Measurements from ENCODE around the gene NXPE4.
"Not testable (repeated sequence)": the region's sequence is repeated elsewhere in the genome, so short reads cannot be mapped to it uniquely, and the experiment has no call there.

The NXPE4 gene

DNA sequence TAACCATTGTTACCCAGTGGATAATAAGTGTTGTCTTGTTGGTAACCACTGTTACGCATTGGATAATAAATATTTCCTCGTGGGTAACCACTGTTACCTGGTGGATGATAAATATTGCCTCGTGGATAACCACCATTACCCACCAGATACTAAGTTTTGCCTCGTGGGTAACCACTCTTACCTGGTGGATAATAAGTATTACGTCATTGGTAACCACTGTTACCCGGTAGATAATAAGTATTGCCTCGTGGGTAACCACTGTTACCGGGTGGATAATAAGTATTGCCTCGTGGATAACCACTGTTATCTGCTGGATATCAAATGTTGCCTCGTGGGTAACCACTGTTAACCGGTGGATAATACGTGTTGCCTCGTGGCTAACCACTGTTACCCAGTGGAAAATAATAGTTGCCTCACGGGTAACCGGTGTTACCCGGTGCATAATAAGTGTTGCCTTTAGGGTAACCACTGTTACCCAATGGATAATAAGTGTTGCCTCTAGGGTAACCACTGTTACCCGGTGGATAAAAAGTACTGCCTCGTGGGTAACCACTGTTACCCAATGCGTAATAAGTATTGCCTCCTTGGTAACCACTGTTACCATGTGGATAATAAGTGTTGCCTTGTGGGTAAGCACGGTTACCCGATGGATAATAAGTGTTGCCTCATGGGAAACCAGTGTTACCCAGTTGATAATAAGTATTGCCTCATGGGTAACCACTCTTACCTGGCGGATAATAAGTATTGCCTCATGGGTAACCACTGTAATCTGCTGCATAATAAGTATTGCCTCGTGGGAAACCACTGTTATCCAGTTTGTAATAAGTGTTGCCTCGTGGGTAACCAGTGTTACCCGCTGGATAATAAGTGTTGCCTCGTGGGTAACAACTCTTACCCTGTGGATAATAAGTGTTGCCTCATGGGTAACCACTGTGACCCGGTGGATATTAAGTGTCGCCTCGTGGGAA, 21.9 kb upstream of the NXPE4 start:
- Histone ChIP-seq H3K9me3 (ENCODE audit: control insufficient read depth, low read depth, low read length) (peaks cover 72% of the 10 kb centered on the region), H3K36me3 (ENCODE audit: control insufficient read depth, low read depth, low read length) (no peaks in the 10 kb centered on the region), H3K4me3 (ENCODE audit: low read length) (no peak overlapping the region), H3K4me1 (ENCODE audit: control insufficient read depth, low read depth, low read length) (no peaks in the 10 kb centered on the region), H3K27me3 (ENCODE audit: control insufficient read depth, insufficient read depth, low read length) (no peaks in the 10 kb centered on the region), H3K9ac (ENCODE audit: low read length) (no peak overlapping the region), H3K27ac (ENCODE audit: low read length) (no peak overlapping the region)

DNA sequence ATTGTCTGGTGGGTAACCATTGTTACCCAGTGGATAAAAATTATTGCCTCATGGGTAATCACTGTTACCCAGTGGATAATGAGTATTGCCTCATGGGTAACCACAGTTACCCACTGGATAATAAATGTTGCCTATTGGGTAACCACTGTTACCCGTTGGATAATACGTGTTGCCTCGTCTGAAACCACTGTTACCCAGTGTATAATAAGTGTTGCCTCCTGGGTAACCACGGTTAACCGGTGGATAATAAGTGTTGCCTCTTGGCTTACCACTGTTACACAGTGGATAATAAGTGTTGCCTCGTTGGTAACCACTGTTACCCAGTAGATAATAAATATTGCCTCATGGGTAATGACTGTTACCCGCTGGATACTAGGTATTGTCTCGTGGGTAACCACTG, 20.9 kb upstream of the NXPE4 start:
- Histone ChIP-seq H3K27ac (ENCODE audit: low read length) (no peak overlapping the region), H3K36me3 (ENCODE audit: control insufficient read depth, low read depth, low read length) (no peaks in the 10 kb centered on the region), H3K4me3 (ENCODE audit: low read length) (no peak overlapping the region), H3K9ac (ENCODE audit: low read length) (no peak overlapping the region), H3K27me3 (ENCODE audit: control insufficient read depth, insufficient read depth, low read length) (no peaks in the 10 kb centered on the region), H3K4me1 (ENCODE audit: control insufficient read depth, low read depth, low read length) (no peaks in the 10 kb centered on the region), H3K9me3 (ENCODE audit: control insufficient read depth, low read depth, low read length) (peaks cover 63% of the 10 kb centered on the region)

DNA sequence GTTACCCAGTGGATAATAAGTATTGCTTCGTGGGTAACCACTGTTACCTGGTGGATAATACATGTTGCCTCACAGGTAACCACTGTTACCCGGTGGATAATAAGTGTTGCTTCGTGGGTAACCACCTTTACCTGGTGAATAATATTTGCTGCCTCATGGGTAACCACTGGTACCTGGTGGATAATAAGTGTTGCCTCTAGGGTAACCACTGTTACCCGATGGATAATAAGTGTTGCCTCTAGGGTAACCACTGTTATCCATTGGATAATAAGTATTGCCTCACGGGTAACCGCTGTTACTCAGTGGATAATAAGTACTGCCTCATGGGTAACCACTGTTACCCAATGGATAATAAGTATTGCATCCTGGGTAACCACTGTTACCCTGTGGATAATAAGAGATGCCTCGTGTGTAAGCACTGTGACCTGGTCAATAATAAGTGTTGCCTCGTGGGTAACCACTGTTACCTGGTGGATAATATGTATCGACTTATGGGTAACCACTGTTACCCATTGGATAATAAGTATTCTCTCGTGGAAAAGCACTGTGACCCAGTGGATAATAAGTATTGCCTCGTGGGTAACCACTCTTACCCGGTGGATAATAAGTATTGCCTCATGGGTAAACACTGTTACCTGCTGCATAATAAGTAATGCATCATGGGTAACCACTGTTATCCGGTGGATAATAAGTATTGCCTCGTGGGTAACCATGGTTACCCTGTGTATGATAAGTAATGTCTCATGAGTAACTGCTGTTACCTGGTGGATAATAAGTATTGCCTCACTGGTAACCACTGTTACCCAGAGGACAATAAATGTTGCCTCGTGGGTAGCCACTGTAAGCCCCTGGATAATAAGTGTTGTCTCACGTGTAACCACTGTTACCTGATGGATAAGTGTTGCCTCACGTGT, 20.1 kb upstream of the NXPE4 start:
- no peaks in the 10 kb centered on the region for H3K4me1 ChIP-seq (ENCODE audit: control insufficient read depth, low read depth, low read length)
- no peaks in the 10 kb centered on the region for H3K36me3 ChIP-seq (ENCODE audit: control insufficient read depth, low read depth, low read length)
- no peaks in the 10 kb centered on the region for H3K27me3 ChIP-seq (ENCODE audit: control insufficient read depth, insufficient read depth, low read length)
- peaks cover 58% of the 10 kb centered on the region for H3K9me3 ChIP-seq (ENCODE audit: control insufficient read depth, low read depth, low read length)
- no peak overlapping the region for H3K27ac ChIP-seq (ENCODE audit: low read length)
- no peak overlapping the region for H3K4me3 ChIP-seq (ENCODE audit: low read length)
- no peak overlapping the region for H3K9ac ChIP-seq (ENCODE audit: low read length)

DNA sequence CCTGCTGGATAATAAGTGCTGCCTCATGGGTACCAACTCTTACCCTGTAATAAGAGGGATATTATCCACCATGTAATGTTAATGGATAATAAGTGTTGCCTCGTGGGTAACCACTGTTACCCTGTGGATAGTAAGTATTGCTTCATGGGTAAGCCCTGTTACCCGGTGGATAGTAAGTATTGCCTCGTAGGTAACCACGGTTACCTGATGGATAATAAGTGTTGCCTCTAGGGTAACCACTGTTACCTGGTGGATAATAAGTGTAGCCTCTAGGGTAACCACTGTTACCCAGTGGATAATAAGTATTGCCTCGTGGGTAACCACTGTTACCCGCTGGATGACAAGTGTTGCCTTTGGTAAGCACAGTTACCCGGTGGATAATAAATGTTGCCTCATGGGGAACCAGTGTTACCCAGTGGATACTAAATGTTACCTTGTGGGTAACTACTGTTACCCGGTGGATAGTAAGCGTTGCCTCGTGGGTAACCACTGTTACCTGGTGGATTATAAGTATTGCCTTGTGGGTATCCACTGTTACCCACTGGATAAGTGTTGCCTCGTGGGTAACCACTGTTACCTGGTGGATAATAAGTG, 18.6 kb upstream of the NXPE4 start:
- Histone ChIP-seq H3K4me3 (ENCODE audit: low read length) (no peak overlapping the region), H3K9ac (ENCODE audit: low read length) (no peak overlapping the region), H3K9me3 (ENCODE audit: control insufficient read depth, low read depth, low read length) (peaks cover 53% of the 10 kb centered on the region), H3K4me1 (ENCODE audit: control insufficient read depth, low read depth, low read length) (no peaks in the 10 kb centered on the region), H3K27me3 (ENCODE audit: control insufficient read depth, insufficient read depth, low read length) (no peaks in the 10 kb centered on the region), H3K27ac (ENCODE audit: low read length) (no peak overlapping the region), H3K36me3 (ENCODE audit: control insufficient read depth, low read depth, low read length) (no peaks in the 10 kb centered on the region)

DNA sequence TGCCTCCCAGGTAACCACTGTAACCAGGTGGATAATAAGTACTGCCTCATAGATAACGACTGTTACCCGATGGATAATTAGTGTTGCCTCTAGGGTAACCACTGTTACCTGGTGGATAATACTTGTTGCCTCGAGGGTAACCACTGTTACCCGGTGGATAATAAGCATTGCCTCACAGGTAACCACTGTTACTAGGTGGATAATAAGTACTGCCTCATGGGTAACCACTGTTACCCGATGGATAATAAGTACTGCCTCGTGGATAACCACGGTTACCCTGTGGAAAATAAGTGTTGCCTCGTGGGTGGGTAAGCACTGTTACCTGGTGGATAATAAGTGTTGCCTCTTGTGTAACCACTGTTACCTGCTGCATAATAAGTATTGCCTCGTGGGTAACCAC, 17.5 kb upstream of the NXPE4 start:
- not testable (repeated sequence) for H3K4me1 ChIP-seq (ENCODE audit: control insufficient read depth, low read depth, low read length); H3K9ac ChIP-seq (ENCODE audit: low read length); H3K36me3 ChIP-seq (ENCODE audit: control insufficient read depth, low read depth, low read length); H3K27ac ChIP-seq (ENCODE audit: low read length); H3K27me3 ChIP-seq (ENCODE audit: control insufficient read depth, insufficient read depth, low read length); H3K4me3 ChIP-seq (ENCODE audit: low read length)
- H3K9me3 ChIP-seq (ENCODE audit: control insufficient read depth, low read depth, low read length) = peaks cover 54% of the 10 kb centered on the region

DNA sequence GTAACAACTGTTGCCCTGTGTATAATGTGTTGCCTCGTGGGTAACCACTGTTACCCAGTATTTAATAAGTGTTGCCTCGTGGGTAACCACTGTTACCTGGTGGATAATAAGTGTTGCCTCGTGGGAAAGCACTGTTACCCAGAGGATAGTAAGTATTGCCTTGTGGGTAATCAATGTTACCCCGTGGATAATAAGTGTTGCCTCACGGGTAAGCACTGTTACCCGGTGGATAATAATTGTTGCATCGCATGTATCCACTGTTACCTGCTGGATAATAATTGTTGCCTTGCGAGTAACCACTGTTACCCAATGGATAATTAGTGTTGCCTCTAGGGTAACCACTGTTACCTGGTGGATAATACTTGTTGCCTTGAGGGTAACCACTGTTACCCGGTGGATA, 17.1 kb upstream of the NXPE4 start:
- no peaks in the 10 kb centered on the region for H3K36me3 ChIP-seq (ENCODE audit: control insufficient read depth, low read depth, low read length)
- H3K27ac ChIP-seq (ENCODE audit: low read length) = no peak overlapping the region
- H3K4me1 ChIP-seq (ENCODE audit: control insufficient read depth, low read depth, low read length) = no peaks in the 10 kb centered on the region
- H3K9ac ChIP-seq (ENCODE audit: low read length) = no peak overlapping the region
- H3K4me3 ChIP-seq (ENCODE audit: low read length) = no peak overlapping the region
- peaks cover 53% of the 10 kb centered on the region for H3K9me3 ChIP-seq (ENCODE audit: control insufficient read depth, low read depth, low read length)
- H3K27me3 ChIP-seq (ENCODE audit: control insufficient read depth, insufficient read depth, low read length) = no peaks in the 10 kb centered on the region

DNA sequence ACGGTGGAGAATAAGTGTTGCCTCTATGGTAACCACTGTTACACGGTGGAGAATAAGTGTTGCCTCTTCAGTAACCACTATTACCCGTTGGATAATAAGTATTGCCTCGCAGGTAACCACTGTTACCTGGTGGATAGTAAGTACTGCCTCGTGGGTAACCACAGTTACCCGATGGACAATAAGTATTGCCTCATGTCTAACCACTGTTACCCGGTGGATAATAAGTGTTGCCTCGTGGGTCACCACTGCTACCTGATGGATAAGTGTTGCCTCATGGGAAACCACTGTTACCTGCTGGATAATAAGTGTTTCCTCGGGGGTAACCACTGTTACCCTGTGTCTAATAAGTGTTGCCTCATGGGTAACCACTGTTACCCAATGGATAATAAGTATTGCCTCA, 16.6 kb upstream of the NXPE4 start:
- not testable (repeated sequence) for H3K9ac ChIP-seq (ENCODE audit: low read length); H3K4me3 ChIP-seq (ENCODE audit: low read length); H3K27me3 ChIP-seq (ENCODE audit: control insufficient read depth, insufficient read depth, low read length); H3K36me3 ChIP-seq (ENCODE audit: control insufficient read depth, low read depth, low read length); H3K27ac ChIP-seq (ENCODE audit: low read length); H3K4me1 ChIP-seq (ENCODE audit: control insufficient read depth, low read depth, low read length)
- peaks cover 49% of the 10 kb centered on the region for H3K9me3 ChIP-seq (ENCODE audit: control insufficient read depth, low read depth, low read length)

DNA sequence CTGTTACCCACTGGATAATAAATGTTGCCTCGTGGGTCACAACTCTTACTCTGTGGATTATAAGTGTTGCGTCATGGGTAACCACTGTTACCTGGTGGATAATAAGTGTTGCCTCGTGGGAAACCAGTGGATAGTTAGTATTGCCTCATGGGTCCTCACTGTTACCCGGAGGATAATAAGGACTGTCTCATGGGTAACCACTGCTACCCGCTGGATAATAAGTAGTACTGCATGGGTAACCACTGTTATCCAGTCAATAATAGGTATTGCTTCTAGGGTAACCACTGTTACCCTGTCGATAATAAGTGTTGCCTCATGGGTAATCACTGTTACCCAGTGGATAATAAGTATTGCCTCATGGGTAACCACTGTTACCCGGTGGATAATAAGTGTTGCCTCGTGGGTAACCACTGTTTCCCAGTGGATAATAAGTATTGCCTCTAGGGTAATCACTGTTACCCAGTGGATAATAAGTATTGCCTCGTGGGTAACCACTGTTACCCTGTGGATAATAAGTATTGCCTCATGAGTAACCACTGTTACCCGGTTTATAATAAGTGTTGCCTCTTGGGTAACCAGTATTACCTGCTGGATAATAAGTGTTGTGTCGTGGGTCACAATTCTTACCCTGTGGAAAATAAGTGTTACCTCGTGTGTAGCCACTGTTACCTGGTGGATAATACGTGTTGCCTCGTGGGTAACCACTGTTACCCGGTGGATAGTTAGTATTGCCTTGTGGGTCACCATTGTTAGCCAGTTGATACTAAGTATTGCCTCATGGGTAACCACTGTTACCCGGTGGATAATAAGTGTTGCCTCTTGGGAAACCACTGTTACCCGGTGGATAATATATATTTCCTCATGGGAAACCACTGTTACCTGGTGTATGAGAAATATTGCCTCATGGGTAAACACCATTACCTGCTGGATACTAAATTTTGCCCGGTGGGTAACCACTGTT, 15.7 kb upstream of the NXPE4 start:
- no peak overlapping the region for H3K27ac ChIP-seq (ENCODE audit: low read length)
- peaks cover 42% of the 10 kb centered on the region for H3K9me3 ChIP-seq (ENCODE audit: control insufficient read depth, low read depth, low read length)
- no peak overlapping the region for H3K9ac ChIP-seq (ENCODE audit: low read length)
- no peaks in the 10 kb centered on the region for H3K36me3 ChIP-seq (ENCODE audit: control insufficient read depth, low read depth, low read length)
- no peaks in the 10 kb centered on the region for H3K4me1 ChIP-seq (ENCODE audit: control insufficient read depth, low read depth, low read length)
- H3K27me3 ChIP-seq (ENCODE audit: control insufficient read depth, insufficient read depth, low read length) = no peaks in the 10 kb centered on the region
- H3K4me3 ChIP-seq (ENCODE audit: low read length) = no peak overlapping the region

DNA sequence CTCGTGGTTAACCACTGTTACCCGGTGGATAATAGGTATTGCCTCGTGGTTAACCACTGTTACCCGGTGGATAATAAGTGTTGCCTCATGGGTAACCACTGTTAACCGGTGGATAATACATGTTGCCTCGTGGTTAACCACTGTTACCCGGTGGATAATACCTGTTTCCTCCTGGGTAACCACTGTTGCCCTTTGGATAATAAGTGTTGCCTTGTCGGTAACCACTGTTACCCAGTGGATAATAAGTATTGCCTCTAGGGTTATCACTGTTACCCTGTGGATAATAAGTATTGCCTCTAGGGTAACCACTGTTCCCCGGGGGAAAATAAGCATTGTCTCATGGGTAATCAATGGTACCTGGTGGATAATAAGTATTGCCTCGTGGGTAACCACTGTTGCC, 15.0 kb upstream of the NXPE4 start:
- no peaks in the 10 kb centered on the region for H3K36me3 ChIP-seq (ENCODE audit: control insufficient read depth, low read depth, low read length)
- H3K9ac ChIP-seq (ENCODE audit: low read length) = no peak overlapping the region
- H3K4me3 ChIP-seq (ENCODE audit: low read length) = no peak overlapping the region
- H3K9me3 ChIP-seq (ENCODE audit: control insufficient read depth, low read depth, low read length) = peaks cover 37% of the 10 kb centered on the region
- no peak overlapping the region for H3K27ac ChIP-seq (ENCODE audit: low read length)
- H3K4me1 ChIP-seq (ENCODE audit: control insufficient read depth, low read depth, low read length) = no peaks in the 10 kb centered on the region
- H3K27me3 ChIP-seq (ENCODE audit: control insufficient read depth, insufficient read depth, low read length) = no peaks in the 10 kb centered on the region

DNA sequence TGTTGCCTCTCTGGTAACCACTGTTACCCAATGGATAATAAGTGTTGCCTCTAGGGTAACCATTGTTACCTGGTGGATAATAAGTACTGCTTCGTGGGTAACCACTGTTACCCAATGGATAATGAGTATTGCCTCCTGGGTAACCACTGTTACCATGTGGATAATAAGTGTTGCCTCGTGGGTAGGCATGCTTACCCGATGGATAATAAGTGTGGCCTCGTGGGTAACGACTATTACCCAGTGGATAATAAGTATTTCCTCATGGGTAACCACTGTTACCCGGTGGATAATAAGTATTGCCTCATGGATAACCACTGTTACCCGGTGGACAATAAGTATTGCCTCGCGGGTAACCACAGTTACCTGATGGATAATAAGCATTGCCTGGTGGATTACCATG, 13.8 kb upstream of the NXPE4 start:
- H3K9me3 ChIP-seq (ENCODE audit: control insufficient read depth, low read depth, low read length) = peaks cover 30% of the 10 kb centered on the region

More for the DNA sequence above, 13.8 kb upstream of the NXPE4 start:
- Histone ChIP-seq H3K27ac (ENCODE audit: low read length) (no peak overlapping the region), H3K27me3 (ENCODE audit: control insufficient read depth, insufficient read depth, low read length) (no peaks in the 10 kb centered on the region), H3K9ac (ENCODE audit: low read length) (no peak overlapping the region), H3K4me1 (ENCODE audit: control insufficient read depth, low read depth, low read length) (no peaks in the 10 kb centered on the region), H3K4me3 (ENCODE audit: low read length) (no peak overlapping the region), H3K36me3 (ENCODE audit: control insufficient read depth, low read depth, low read length) (no peaks in the 10 kb centered on the region)
